ENCODE data around the gene ZBTB17.

Gene ZBTB17

DNA sequence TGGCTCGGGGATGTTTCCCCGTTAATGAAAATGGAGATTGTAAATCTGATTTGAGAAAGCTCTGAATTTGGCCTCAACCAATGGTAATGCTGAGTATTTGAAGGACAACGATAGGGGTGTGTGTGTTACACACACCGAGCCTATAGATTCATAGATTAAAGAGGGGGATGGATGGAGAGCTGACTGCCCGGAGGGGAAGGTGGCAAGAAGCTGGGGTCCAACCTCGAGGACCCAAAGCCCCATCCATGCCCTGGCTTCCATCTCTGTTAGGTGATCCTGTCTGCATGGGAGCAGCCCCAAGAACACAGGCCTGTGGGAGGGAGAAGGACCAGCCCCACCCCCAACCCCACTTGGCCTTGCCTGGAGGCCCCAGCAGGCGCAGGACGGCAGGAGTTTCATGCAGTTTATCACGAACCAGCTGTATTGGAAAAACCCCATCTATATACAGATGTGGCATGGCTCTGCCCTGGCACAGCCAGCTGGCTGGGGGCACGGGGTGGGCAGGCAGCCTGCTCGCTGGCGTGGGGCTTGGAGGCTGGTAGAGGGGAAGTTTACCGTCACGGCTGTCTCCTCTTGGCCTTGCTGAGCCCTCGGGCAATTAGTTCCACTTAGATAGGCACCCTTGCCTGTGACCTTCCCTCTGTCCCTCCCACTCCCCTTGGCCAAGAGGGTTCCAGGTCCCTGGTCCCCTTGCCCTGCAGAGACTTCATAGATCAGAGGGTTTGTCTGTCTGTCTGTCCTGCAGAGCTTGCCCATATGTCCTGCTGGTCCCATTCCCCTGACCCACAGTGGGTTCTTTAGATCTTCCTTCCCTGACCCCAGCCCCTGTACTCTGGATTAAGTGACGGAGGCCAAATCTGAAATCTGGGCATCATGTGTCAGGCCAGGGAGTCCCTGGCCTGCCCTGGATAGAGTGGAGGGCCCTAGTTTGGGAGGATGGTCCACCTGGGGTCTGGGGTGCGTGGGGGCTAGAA, 38.9 kb upstream of the ZBTB17 start:
- TF ChIP-seq, protein P1, sequence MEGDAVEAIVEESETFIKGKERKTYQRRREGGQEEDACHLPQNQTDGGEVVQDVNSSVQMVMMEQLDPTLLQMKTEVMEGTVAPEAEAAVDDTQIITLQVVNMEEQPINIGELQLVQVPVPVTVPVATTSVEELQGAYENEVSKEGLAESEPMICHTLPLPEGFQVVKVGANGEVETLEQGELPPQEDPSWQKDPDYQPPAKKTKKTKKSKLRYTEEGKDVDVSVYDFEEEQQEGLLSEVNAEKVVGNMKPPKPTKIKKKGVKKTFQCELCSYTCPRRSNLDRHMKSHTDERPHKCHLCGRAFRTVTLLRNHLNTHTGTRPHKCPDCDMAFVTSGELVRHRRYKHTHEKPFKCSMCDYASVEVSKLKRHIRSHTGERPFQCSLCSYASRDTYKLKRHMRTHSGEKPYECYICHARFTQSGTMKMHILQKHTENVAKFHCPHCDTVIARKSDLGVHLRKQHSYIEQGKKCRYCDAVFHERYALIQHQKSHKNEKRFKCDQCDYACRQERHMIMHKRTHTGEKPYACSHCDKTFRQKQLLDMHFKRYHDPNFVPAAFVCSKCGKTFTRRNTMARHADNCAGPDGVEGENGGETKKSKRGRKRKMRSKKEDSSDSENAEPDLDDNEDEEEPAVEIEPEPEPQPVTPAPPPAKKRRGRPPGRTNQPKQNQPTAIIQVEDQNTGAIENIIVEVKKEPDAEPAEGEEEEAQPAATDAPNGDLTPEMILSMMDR (IDR thresholded peaks at IDR 0.05; ENCODE audit: extremely low read depth, missing control alignments): no peak
- no peak for DNase-seq (ENCODE audit: low spot score)

DNA sequence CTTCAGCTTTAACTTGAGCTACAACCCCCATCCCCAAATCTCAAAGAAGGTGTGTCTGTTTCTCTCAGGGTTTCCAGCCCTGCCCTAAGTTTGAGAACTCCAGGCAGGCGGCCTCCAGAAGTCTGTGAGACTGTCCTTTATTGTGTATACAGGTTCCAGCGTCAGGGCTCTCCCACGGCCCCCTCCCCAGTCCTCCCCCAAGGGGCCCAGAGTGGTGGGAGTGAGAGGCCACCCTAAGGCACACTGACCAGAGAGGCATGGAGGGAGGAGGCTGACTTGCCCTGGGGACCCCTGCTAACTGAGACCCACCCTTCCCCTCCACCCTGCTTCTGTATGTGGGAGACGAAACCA, 38.0 kb upstream of the ZBTB17 start:
- TF ChIP-seq, protein P1 (IDR thresholded peaks at IDR 0.05; ENCODE audit: extremely low read depth, missing control alignments): no peak
- DNase-seq (ENCODE audit: low spot score): no peak

DNA sequence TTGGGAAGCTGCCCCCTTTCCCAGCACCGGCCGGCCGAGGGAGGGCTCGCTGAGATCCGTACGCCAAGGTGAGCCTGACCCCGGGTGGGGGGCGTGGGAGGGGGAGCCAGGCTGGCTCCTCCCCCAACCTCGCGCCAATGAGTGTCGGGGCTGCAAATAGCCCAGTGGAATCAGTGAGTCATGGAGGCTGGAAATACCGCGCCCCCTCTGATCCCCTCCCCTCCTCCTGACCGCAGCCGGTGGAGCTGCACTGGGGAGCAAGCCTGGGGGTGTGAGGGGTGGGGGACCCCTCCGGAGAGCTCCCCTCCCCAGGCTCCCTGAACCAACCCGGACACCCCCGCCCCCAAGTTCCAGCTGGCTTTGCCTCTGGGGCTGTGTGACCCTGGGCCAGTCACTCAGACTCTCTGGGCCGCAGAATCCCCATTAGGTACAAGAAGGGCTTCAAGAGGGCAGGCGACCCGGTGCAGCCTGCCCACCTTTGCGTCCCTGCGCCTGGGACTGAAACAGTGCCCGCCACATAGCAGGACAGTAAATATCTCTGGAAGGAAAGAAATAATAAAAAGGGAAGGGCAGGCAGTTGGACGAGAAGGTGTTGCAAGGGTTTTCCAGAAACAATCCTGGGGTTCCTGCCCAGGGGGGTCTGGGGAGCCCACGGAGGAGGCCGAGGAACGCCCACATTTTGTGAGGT, 37.5 kb upstream of the ZBTB17 start:
- DNase-seq (ENCODE audit: low spot score): peak; percentile 70
- TF ChIP-seq, protein P1 (IDR thresholded peaks at IDR 0.05; ENCODE audit: extremely low read depth, missing control alignments): no peak

DNA sequence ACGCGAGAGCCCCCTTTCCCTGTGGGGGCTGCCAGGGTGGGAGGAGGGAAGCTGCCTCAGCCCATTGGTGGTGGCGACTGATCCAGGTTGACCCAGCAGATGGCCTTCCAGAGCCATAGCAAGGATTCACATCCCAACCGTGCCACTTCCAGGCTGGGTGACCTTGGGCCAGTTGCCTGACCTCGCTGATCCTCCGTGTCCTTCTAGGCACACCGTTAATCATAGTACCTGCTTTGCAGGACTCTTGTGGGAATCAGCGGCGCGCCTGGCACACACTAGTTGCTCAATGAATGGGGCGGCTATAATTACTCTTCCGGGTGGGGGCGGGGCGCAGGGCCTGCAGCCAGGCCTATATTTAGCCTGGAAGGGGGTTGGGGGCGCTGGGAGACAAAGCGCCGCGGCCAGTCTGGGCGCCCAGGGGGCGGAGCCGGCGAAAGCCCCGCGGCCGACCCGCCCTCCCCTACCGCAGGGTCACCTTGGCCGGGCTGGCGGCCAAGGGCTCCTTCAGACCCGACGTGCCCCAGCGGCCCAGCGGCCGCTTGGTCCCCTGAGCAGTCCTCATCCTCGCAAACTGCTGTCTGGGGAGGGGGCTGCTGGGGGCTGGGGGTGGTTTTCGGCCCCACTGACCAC, 36.8 kb upstream of the ZBTB17 start:
- peak; percentile 71 for DNase-seq (ENCODE audit: low spot score)
- TF ChIP-seq, protein P1 (IDR thresholded peaks at IDR 0.05; ENCODE audit: extremely low read depth, missing control alignments): no peak

DNA sequence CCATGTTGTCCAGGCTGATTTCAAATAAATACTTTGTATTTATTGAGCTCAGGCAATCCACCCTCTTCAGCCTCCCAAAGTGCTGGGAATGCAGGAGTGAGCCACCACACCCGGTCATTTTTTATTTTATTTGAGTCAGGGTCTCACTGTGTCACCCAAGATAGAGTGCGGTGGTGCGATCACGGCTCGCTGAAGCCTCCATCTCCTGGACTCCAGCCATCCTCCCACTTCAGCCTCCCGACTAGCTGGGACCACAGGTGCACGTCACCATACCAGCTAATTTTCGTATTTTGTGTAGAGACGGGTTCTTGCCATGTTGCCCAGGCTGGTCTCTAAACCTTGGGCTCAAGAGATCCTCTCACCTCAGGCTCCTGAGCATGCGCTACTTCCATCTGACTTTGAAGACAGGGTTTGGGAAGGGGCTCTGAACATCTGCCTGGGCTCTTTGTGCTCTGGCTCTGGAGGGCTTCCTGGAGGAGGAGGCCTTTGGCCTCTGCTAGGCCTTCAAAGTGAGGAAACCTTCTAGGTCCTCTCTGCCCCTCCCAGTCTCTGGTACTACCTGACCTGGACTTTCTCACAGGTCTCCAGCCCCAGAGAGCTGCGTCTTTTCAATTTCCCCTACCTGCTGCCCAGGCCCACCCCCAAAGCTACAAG, 36.2 kb upstream of the ZBTB17 start:
- no peak for DNase-seq (ENCODE audit: low spot score)

DNA sequence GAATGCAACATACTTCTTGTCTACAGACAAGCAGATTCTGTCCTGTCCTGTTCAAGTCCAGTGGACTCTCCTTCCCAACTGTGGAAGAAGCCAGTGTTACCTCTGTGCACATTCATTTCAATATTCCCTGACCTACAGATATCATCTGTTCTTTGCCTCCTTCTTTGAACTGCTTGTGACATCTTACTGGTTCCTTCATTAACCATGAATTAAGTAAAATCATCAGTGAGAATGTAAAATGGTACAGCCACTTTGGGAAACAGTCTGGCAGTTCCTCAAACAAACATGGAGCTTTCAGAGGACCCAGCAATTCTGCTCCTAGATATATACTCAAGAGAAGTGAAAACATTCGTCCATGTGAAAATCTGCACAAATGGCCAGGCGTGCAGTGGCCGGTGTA, 34.9 kb upstream of the ZBTB17 start:
- no peak for DNase-seq (ENCODE audit: low spot score)
- TF ChIP-seq, protein P1 (IDR thresholded peaks at IDR 0.05; ENCODE audit: extremely low read depth, missing control alignments): no peak

More for the DNA sequence above, 36.2 kb upstream of the ZBTB17 start:
- TF ChIP-seq, protein P1 (IDR thresholded peaks at IDR 0.05; ENCODE audit: extremely low read depth, missing control alignments): no peak
